ENCODE results near the gene DNM2.

- no peak for TF ChIP-seq CTCF (IDR thresholded peaks at IDR 0.05)
- TF ChIP-seq POLR2A (IDR thresholded peaks at IDR 0.05), result no peak
These were observed 105.8 kb downstream of the DNM2 start for GRCh38 chr19:10823690-10824089.
